ENCODE results near the gene UCN2. TPM values are rescaled to one million over a fixed set of nuclear protein-coding genes. Genes with fewer than 3 reads are reported as not detected.

Gene UCN2
- total RNA-seq, 1 experiment from 2014 or later, result not detected

DNA sequence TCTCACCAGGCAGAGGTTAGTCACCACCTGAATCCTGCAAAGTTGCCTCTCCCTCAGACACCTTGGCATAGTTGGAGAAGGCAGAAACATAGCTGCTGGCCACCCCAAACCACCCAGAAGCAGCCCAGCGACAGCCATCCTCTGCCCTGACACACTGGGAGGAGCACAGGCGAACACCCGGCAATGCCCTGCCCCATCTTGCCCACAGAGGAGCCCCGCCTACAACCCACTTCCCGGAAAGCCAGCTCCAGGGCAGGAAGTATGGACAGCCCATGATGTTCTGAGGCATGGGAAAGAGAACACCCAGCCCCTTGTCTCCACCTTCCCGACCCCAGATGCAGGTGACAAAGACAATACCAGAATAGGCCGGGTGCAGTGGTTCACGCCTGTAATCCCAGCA is 47.0 kb downstream of the UCN2 start:
- ATAC-seq, result no peak
- TF ChIP-seq, protein P1, sequence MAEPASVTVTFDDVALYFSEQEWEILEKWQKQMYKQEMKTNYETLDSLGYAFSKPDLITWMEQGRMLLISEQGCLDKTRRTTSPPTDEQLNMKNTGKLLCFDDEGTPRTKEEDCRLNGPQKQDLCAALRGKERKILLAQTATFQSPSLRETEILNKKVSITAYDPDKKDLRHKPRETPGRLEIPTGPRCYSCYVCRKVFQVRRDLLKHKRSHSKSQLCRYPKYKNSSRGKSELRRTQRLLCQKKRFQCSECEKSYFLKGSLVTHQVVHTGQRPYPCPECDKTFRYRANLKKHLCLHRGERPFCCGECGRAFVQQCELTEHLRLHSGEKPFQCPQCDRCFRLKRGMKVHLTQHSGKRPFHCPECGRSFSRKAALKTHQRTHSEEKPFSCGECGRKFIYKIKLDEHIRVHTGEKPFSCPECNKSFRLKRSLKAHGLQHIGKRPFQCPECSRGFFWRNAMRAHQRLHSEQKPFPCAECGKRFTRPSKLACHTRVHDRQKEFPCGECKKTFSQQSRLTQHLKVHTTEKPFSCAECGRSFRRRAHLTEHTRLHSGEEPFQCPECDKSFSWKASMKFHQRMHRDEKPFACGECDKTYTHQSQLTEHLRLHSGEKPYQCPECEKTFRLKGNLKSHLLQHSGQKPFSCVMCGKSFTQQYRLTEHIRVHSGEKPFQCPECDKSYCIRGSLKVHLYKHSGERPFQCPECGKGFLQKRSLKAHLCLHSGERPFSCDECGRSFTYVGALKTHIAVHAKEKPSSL (CRISPR knock-in tag; conservative IDR thresholded peaks at IDR 0.05), result no peak
- TF ChIP-seq SOX15 (CRISPR knock-in tag; IDR thresholded peaks at IDR 0.05) (no peak), MXD4 (CRISPR knock-in tag; IDR thresholded peaks at IDR 0.05; ENCODE audit: borderline replicate concordance) (no peak)
- TF ChIP-seq, protein P2, sequence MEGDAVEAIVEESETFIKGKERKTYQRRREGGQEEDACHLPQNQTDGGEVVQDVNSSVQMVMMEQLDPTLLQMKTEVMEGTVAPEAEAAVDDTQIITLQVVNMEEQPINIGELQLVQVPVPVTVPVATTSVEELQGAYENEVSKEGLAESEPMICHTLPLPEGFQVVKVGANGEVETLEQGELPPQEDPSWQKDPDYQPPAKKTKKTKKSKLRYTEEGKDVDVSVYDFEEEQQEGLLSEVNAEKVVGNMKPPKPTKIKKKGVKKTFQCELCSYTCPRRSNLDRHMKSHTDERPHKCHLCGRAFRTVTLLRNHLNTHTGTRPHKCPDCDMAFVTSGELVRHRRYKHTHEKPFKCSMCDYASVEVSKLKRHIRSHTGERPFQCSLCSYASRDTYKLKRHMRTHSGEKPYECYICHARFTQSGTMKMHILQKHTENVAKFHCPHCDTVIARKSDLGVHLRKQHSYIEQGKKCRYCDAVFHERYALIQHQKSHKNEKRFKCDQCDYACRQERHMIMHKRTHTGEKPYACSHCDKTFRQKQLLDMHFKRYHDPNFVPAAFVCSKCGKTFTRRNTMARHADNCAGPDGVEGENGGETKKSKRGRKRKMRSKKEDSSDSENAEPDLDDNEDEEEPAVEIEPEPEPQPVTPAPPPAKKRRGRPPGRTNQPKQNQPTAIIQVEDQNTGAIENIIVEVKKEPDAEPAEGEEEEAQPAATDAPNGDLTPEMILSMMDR (IDR thresholded peaks at IDR 0.05), result no peak
- TF ChIP-seq, protein P3, sequence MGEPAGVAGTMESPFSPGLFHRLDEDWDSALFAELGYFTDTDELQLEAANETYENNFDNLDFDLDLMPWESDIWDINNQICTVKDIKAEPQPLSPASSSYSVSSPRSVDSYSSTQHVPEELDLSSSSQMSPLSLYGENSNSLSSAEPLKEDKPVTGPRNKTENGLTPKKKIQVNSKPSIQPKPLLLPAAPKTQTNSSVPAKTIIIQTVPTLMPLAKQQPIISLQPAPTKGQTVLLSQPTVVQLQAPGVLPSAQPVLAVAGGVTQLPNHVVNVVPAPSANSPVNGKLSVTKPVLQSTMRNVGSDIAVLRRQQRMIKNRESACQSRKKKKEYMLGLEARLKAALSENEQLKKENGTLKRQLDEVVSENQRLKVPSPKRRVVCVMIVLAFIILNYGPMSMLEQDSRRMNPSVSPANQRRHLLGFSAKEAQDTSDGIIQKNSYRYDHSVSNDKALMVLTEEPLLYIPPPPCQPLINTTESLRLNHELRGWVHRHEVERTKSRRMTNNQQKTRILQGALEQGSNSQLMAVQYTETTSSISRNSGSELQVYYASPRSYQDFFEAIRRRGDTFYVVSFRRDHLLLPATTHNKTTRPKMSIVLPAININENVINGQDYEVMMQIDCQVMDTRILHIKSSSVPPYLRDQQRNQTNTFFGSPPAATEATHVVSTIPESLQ (CRISPR knock-in tag; IDR thresholded peaks at IDR 0.05), result no peak
- TF ChIP-seq, protein P4, sequence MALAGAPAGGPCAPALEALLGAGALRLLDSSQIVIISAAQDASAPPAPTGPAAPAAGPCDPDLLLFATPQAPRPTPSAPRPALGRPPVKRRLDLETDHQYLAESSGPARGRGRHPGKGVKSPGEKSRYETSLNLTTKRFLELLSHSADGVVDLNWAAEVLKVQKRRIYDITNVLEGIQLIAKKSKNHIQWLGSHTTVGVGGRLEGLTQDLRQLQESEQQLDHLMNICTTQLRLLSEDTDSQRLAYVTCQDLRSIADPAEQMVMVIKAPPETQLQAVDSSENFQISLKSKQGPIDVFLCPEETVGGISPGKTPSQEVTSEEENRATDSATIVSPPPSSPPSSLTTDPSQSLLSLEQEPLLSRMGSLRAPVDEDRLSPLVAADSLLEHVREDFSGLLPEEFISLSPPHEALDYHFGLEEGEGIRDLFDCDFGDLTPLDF (CRISPR knock-in tag; IDR thresholded peaks at IDR 0.05), result no peak
- TF ChIP-seq, protein P5, sequence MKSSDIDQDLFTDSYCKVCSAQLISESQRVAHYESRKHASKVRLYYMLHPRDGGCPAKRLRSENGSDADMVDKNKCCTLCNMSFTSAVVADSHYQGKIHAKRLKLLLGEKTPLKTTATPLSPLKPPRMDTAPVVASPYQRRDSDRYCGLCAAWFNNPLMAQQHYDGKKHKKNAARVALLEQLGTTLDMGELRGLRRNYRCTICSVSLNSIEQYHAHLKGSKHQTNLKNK (CRISPR knock-in tag; IDR thresholded peaks at IDR 0.05), result no peak
- Mint-ChIP-seq H3K9me3 (no peaks in the 10 kb centered on the region), H3K4me1 (no peaks in the 10 kb centered on the region), H3K4me3 (no peak overlapping the region), H3K36me3 (peaks cover 10% of the 10 kb centered on the region; the same call in 1 of the 2 replicates), H3K27me3 (ENCODE audit: low read depth) (no peaks in the 10 kb centered on the region), H3K27ac (no peak overlapping the region)
- ChIA-PET CTCF (interaction anchor here (0.5 to 1.5 kb wide), 4 partner anchors 33 to 430 kb away, joined by 3 read pairs; no protein-coding TSS in a partner anchor), POLR2A (no interaction called here)
- DNase-seq (ENCODE audit: low spot score), result no peak

DNA sequence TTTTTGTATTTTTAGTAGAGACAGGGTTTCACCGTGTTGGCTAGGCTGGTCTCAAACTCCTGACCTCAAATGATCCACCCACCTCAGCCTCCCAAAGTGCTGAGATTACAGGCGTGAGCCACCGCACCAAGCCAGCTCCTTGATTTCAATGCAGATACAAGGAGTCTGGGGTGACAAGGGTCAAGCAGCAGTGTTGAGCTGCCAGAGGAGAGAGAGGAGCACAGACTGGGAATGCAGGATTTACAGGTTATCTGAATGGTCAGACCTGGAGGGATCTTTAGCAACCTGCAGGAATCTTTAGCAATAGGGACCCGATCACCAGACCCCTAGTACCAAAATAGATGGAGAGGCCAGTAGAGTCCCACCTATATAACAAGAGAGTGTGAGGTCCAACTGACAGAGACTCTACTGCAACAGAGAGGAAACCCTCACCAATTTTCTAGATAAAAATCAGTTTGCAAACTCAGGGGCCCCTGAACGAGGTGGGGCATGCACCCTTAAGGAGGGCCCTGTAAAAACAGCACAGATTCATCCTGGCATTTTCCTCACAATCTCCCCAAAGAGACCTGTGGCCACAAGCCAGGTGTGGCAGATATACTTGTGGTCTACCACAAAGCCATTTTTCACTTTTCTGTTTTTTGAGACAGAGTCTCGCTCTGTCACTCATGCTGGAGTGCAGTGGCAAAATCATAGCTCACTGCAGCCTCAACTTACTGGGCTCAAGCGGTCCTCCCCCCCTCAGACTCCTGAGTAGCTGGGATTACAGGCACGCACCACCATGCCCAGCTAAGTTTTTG is 49.0 kb downstream of the UCN2 start:
- H3K4me3 Mint-ChIP-seq, result no peak overlapping the region
- TF ChIP-seq FOXJ3 (CRISPR knock-in tag; IDR thresholded peaks at IDR 0.05; ENCODE audit: borderline replicate concordance) (no peak), GTF2I (CRISPR knock-in tag; conservative IDR thresholded peaks at IDR 0.05) (no peak), ZNF263 (CRISPR knock-in tag; IDR thresholded peaks at IDR 0.05; ENCODE audit: low read depth) (no peak), PRRX2 (CRISPR knock-in tag; IDR thresholded peaks at IDR 0.05) (no peak), RORB (CRISPR knock-in tag; IDR thresholded peaks at IDR 0.05) (no peak), KAT7 (CRISPR knock-in tag; IDR thresholded peaks at IDR 0.05; ENCODE audit: borderline replicate concordance) (no peak), ZBTB21 (CRISPR knock-in tag; IDR thresholded peaks at IDR 0.05; ENCODE audit: borderline replicate concordance) (no peak), MXD4 (CRISPR knock-in tag; IDR thresholded peaks at IDR 0.05; ENCODE audit: borderline replicate concordance) (no peak), ZNF232 (CRISPR knock-in tag; IDR thresholded peaks at IDR 0.05) (no peak)
- TF ChIP-seq, protein P6, sequence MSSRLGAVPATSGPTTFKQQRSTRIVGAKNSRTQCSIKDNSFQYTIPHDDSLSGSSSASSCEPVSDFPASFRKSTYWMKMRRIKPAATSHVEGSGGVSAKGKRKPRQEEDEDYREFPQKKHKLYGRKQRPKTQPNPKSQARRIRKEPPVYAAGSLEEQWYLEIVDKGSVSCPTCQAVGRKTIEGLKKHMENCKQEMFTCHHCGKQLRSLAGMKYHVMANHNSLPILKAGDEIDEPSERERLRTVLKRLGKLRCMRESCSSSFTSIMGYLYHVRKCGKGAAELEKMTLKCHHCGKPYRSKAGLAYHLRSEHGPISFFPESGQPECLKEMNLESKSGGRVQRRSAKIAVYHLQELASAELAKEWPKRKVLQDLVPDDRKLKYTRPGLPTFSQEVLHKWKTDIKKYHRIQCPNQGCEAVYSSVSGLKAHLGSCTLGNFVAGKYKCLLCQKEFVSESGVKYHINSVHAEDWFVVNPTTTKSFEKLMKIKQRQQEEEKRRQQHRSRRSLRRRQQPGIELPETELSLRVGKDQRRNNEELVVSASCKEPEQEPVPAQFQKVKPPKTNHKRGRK (CRISPR knock-in tag; IDR thresholded peaks at IDR 0.05; ENCODE audit: borderline replicate concordance), result no peak
- TF ChIP-seq, protein P7, sequence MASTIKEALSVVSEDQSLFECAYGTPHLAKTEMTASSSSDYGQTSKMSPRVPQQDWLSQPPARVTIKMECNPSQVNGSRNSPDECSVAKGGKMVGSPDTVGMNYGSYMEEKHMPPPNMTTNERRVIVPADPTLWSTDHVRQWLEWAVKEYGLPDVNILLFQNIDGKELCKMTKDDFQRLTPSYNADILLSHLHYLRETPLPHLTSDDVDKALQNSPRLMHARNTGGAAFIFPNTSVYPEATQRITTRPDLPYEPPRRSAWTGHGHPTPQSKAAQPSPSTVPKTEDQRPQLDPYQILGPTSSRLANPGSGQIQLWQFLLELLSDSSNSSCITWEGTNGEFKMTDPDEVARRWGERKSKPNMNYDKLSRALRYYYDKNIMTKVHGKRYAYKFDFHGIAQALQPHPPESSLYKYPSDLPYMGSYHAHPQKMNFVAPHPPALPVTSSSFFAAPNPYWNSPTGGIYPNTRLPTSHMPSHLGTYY (CRISPR knock-in tag; IDR thresholded peaks at IDR 0.05), result no peak
- ChIA-PET POLR2A (no interaction called here), CTCF (interaction anchor here (2.4 kb wide), 1 partner anchor 79 kb away, joined by 11 read pairs; no protein-coding TSS in a partner anchor)
- peaks cover 2% of the 10 kb centered on the region; the same call in 1 of the 2 replicates for H3K4me1 Mint-ChIP-seq
- H3K36me3 Mint-ChIP-seq, result peaks cover 4% of the 10 kb centered on the region; the same call in 1 of the 2 replicates
- no peak for DNase-seq (ENCODE audit: low spot score)
- H3K9me3 Mint-ChIP-seq, result no peaks in the 10 kb centered on the region
- H3K27ac Mint-ChIP-seq, result no peak overlapping the region
- H3K27me3 Mint-ChIP-seq (ENCODE audit: low read depth), result no peaks in the 10 kb centered on the region
- ATAC-seq, result no peak
